Measurements from ENCODE around the gene NECTIN4.

DNA sequence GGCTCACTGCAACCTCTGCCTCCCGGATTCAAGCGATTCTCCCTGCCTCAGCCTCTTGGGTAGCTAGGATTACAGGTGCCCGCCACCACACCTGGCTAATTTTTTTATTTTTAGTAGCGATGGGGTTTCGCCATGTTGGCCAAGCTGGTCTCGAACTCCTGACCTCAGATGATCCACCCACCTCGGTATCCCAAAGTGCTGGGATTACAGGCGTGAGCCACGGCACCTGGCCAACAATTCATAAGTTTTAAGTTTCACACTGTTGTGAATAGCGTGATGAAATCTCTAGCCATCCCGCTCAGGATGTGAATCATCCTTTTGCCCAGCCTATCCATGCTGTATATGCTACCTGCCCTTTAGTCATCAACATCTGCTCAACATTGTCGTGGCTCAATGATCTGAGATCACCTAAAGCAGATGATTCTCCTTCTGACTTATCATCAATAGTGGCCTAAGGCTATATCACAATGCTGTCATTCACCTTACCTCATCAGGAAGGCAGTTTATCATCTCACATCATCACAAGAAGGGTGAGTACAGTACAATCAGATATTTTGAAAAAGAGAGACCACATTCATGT lies 25.9 kb upstream of the NECTIN4 start:
- TF ChIP-seq POLR2AphosphoS5 (IDR thresholded peaks at IDR 0.05; ENCODE audit: borderline replicate concordance, low read depth, low read length) (no peak), EZH2 (IDR thresholded peaks at IDR 0.05) (no peak)
